ENCODE measurements around the gene ASTL. TPM values are rescaled to one million over a fixed set of nuclear protein-coding genes. Genes with fewer than 3 reads are reported as not detected.
"Not testable (repeated sequence)": the region's sequence is repeated elsewhere in the genome, so short reads cannot be mapped to it uniquely, and the experiment has no call there.

ASTL gene
- total RNA-seq, 2 experiments from 2014 or later, result 0.22 TPM; not detected in 1

- POLR2A ChIA-PET, result no interaction called here
- peak overlapping the region; percentile 17 for H3K27ac Mint-ChIP-seq
These were observed 32.3 kb upstream of the ASTL start for GRCh38 chr2:96170626-96171025.

GRCh38 chr2:96169868-96170507 lies 31.7 kb upstream of the ASTL start:
- Mint-ChIP-seq H3K9me3 (peaks cover 7% of the 10 kb centered on the region), H3K4me1 (peaks cover 16% of the 10 kb centered on the region), H3K36me3 (ENCODE audit: low read depth) (peaks cover 3% of the 10 kb centered on the region), H3K27me3 (no peaks in the 10 kb centered on the region), H3K4me3 (no peak overlapping the region), H3K27ac (no peak overlapping the region)
- CTCF ChIA-PET, result interaction anchor here (1.4 kb wide), 1 partner anchor 28 kb away, joined by 3 read pairs; no protein-coding TSS in a partner anchor
- DNase-seq, result no peak
- POLR2A ChIA-PET, result no interaction called here

More at GRCh38 chr2:96170626-96171025, 32.3 kb upstream of the ASTL start:
- no peaks in the 10 kb centered on the region for H3K27me3 Mint-ChIP-seq
- H3K36me3 Mint-ChIP-seq (ENCODE audit: low read depth), result peaks cover 3% of the 10 kb centered on the region
- peaks cover 7% of the 10 kb centered on the region for H3K9me3 Mint-ChIP-seq
- no peak overlapping the region for H3K4me3 Mint-ChIP-seq
- CTCF ChIA-PET, result interaction anchor here (1.4 kb wide), 1 partner anchor 29 kb away, joined by 3 read pairs; no protein-coding TSS in a partner anchor
- H3K4me1 Mint-ChIP-seq, result peaks cover 14% of the 10 kb centered on the region
- DNase-seq, result no peak

- Mint-ChIP-seq H3K4me3 (no peak overlapping the region), H3K27me3 (no peaks in the 10 kb centered on the region), H3K27ac (no peak overlapping the region), H3K9me3 (peaks cover 7% of the 10 kb centered on the region), H3K4me1 (peaks cover 32% of the 10 kb centered on the region), H3K36me3 (ENCODE audit: low read depth) (peaks cover 3% of the 10 kb centered on the region)
- ChIA-PET CTCF (interaction anchor here (1.1 to 1.2 kb wide), 2 partner anchors 25 to 70 kb away, joined by 3 to 5 read pairs; no protein-coding TSS in a partner anchor), POLR2A (no interaction called here)
- no peak for DNase-seq
These were observed 29.2 kb upstream of the ASTL start for GRCh38 chr2:96167407-96168013.

GRCh38 chr2:96164459-96165184 lies 26.3 kb upstream of the ASTL start:
- H3K36me3 Mint-ChIP-seq (ENCODE audit: low read depth), result peaks cover 5% of the 10 kb centered on the region
- H3K4me1 Mint-ChIP-seq, result peaks cover 48% of the 10 kb centered on the region
- peak overlapping the region; percentile 95 for H3K27ac Mint-ChIP-seq
- ChIA-PET CTCF (interaction anchor here (0.8 to 3.6 kb wide), 3 partner anchors 9 to 98 kb away, joined by 4 to 26 read pairs (median 6); no protein-coding TSS in a partner anchor), POLR2A (no interaction called here)
- H3K4me3 Mint-ChIP-seq, result peak overlapping the region; percentile 50
- DNase-seq, result peak; percentile 67
- H3K27me3 Mint-ChIP-seq, result no peaks in the 10 kb centered on the region
- H3K9me3 Mint-ChIP-seq, result peaks cover 8% of the 10 kb centered on the region

GRCh38 chr2:96163768-96164429 lies 25.6 kb upstream of the ASTL start:
- peaks cover 5% of the 10 kb centered on the region for H3K9me3 Mint-ChIP-seq
- CTCF ChIA-PET, result interaction anchor here (0.6 to 3.6 kb wide), 7 partner anchors 10 to 153 kb away, joined by 3 to 26 read pairs (median 6); no protein-coding TSS in a partner anchor

GRCh38 chr2:96163415-96163767 lies 25.1 kb upstream of the ASTL start:
- Mint-ChIP-seq H3K27ac (peak overlapping the region; percentile 95), H3K27me3 (no peaks in the 10 kb centered on the region), H3K9me3 (peaks cover 5% of the 10 kb centered on the region), H3K36me3 (ENCODE audit: low read depth) (peaks cover 5% of the 10 kb centered on the region), H3K4me3 (no peak overlapping the region), H3K4me1 (peaks cover 61% of the 10 kb centered on the region)
- POLR2A ChIA-PET, result no interaction called here
- CTCF ChIA-PET, result interaction anchor here (0.6 to 3.6 kb wide), 6 partner anchors 11 to 153 kb away, joined by 3 to 26 read pairs (median 8); no protein-coding TSS in a partner anchor
- no peak for DNase-seq

More at GRCh38 chr2:96163768-96164429, 25.6 kb upstream of the ASTL start:
- peaks cover 5% of the 10 kb centered on the region for H3K36me3 Mint-ChIP-seq (ENCODE audit: low read depth)
- POLR2A ChIA-PET, result no interaction called here
- peak overlapping the region; percentile 50 for H3K4me3 Mint-ChIP-seq
- DNase-seq, result peak; percentile 54
- no peaks in the 10 kb centered on the region for H3K27me3 Mint-ChIP-seq
- H3K27ac Mint-ChIP-seq, result peak overlapping the region; percentile 95
- peaks cover 56% of the 10 kb centered on the region for H3K4me1 Mint-ChIP-seq

- Mint-ChIP-seq H3K4me1 (peaks cover 74% of the 10 kb centered on the region), H3K9me3 (peaks cover 5% of the 10 kb centered on the region), H3K36me3 (ENCODE audit: low read depth) (peaks cover 5% of the 10 kb centered on the region), H3K4me3 (no peak overlapping the region), H3K27me3 (no peaks in the 10 kb centered on the region), H3K27ac (peak overlapping the region; percentile 15)
- CTCF ChIA-PET, result interaction anchor here (1.0 to 3.6 kb wide), 7 partner anchors 11 to 103 kb away, joined by 3 to 26 read pairs (median 6); partner anchors contain the start of gene ASTL
- DNase-seq, result no peak
- POLR2A ChIA-PET, result no interaction called here
These were observed 23.6 kb upstream of the ASTL start for GRCh38 chr2:96161898-96162297.

GRCh38 chr2:96160366-96160765 lies 22.1 kb upstream of the ASTL start:
- H3K27ac Mint-ChIP-seq, result not testable (repeated sequence)

GRCh38 chr2:96159084-96159830 lies 21.0 kb upstream of the ASTL start:
- CTCF ChIA-PET, result interaction anchor here (1.2 to 2.3 kb wide), 6 partner anchors 9 to 137 kb away, joined by 3 to 13 read pairs (median 8); partner anchors contain the start of gene ADRA2B
- POLR2A ChIA-PET, result no interaction called here
- H3K4me3 Mint-ChIP-seq, result peak overlapping the region; percentile 11
- H3K9me3 Mint-ChIP-seq, result peaks cover 5% of the 10 kb centered on the region
- peaks cover 5% of the 10 kb centered on the region for H3K36me3 Mint-ChIP-seq (ENCODE audit: low read depth)
- H3K4me1 Mint-ChIP-seq, result peaks cover 79% of the 10 kb centered on the region
- peak; percentile 37 for DNase-seq
- peak overlapping the region; percentile 84 for H3K27ac Mint-ChIP-seq
- H3K27me3 Mint-ChIP-seq, result no peaks in the 10 kb centered on the region

More at GRCh38 chr2:96160366-96160765, 22.1 kb upstream of the ASTL start:
- CTCF ChIA-PET, result interaction anchor here (1.2 to 2.3 kb wide), 3 partner anchors 10 to 44 kb away, joined by 3 to 12 read pairs (median 8); partner anchors contain the start of gene ADRA2B
- POLR2A ChIA-PET; H3K36me3 Mint-ChIP-seq (ENCODE audit: low read depth); H3K4me3 Mint-ChIP-seq; H3K9me3 Mint-ChIP-seq; H3K27me3 Mint-ChIP-seq; DNase-seq: not testable (repeated sequence)
- peaks cover 88% of the 10 kb centered on the region for H3K4me1 Mint-ChIP-seq

GRCh38 chr2:96158554-96158940 lies 20.2 kb upstream of the ASTL start:
- POLR2A ChIA-PET, result no interaction called here
- H3K36me3 Mint-ChIP-seq (ENCODE audit: low read depth), result peaks cover 5% of the 10 kb centered on the region
- peaks cover 74% of the 10 kb centered on the region for H3K4me1 Mint-ChIP-seq
- DNase-seq, result no peak
- no peak overlapping the region for H3K4me3 Mint-ChIP-seq
- no peaks in the 10 kb centered on the region for H3K27me3 Mint-ChIP-seq
- peaks cover 5% of the 10 kb centered on the region for H3K9me3 Mint-ChIP-seq
- H3K27ac Mint-ChIP-seq, result peak overlapping the region; percentile 84
- CTCF ChIA-PET, result interaction anchor here (1.3 to 2.0 kb wide), 5 partner anchors 8 to 136 kb away, joined by 3 to 13 read pairs (median 8); no protein-coding TSS in a partner anchor

GRCh38 chr2:96157649-96158553 lies 19.6 kb upstream of the ASTL start:
- Mint-ChIP-seq H3K9me3 (peaks cover 5% of the 10 kb centered on the region), H3K4me1 (peaks cover 73% of the 10 kb centered on the region), H3K36me3 (ENCODE audit: low read depth) (peaks cover 5% of the 10 kb centered on the region), H3K4me3 (no peak overlapping the region), H3K27me3 (no peaks in the 10 kb centered on the region), H3K27ac (peak overlapping the region; percentile 84)
- ChIA-PET CTCF (interaction anchor here (1.3 to 1.8 kb wide), 4 partner anchors 16 to 41 kb away, joined by 3 to 13 read pairs (median 7); no protein-coding TSS in a partner anchor), POLR2A (interaction anchor here (1.1 kb wide), 1 partner anchor 13 kb away, joined by 3 read pairs; the partner anchor contains the start of gene DUSP2)
- peak; percentile 69 for DNase-seq
